DOHH2 (cell line): ENCODE measurements around the gene AMH.

Experiments
- H3F3A ChIP-seq: fragments of 200-600 bp; sonication (generic), shearing (Covaris generic); 2 replicates; pipeline ENCODE4 v1.6.0; 2016; ENCODE audit warnings: antibody characterized with exemption, mild to moderate bottlenecking; ENCODE audit not compliant: control insufficient read depth, insufficient read depth
- H3K27ac ChIP-seq: fragments of 200-600 bp; sonication (generic); 2 replicates; pipeline ENCODE4 v1.5.1; 2014; ENCODE audit warnings: low read depth, mild to moderate bottlenecking, low read length, moderate library complexity
- H3K27me3 ChIP-seq: fragments of 200-600 bp; sonication (generic); 2 replicates; pipeline ENCODE4 v1.6.1; 2014; ENCODE audit warnings: mild to moderate bottlenecking, low read length, mixed read lengths; ENCODE audit not compliant: control insufficient read depth
- H3K36me3 ChIP-seq: fragments of 200-600 bp; sonication (generic); 2 replicates; pipeline ENCODE4 v1.6.1; 2014; ENCODE audit warnings: mild to moderate bottlenecking, low read length, moderate library complexity, mixed read lengths; ENCODE audit not compliant: control insufficient read depth
- H3K4me1 ChIP-seq: fragments of 200-600 bp; sonication (generic); 2 replicates; pipeline ENCODE4 v1.6.1; 2014; ENCODE audit warnings: mild to moderate bottlenecking, low read length, mixed read lengths; ENCODE audit not compliant: control insufficient read depth
- H3K4me2 ChIP-seq: fragments of 200-600 bp; sonication (generic); 2 replicates; pipeline ENCODE4 v1.6.0; 2014; ENCODE audit warnings: mild to moderate bottlenecking, low read length, moderate library complexity
- H3K4me3 ChIP-seq: fragments of 200-600 bp; sonication (generic); 2 replicates; pipeline ENCODE4 v1.5.1; 2014; ENCODE audit warnings: mild to moderate bottlenecking, low read length, mixed read lengths
- H3K79me2 ChIP-seq: fragments of 200-600 bp; sonication (generic); 2 replicates; pipeline ENCODE4 v1.6.1; 2014; ENCODE audit warnings: mild to moderate bottlenecking, low read length, mixed read lengths; ENCODE audit not compliant: control insufficient read depth
- H3K9me2 ChIP-seq: fragments of 200-600 bp; sonication (generic); replicated peaks from 2 replicates; pipeline ENCODE4 v1.6.1; 2014; ENCODE audit warnings: mild to moderate bottlenecking, low read length, mixed read lengths; ENCODE audit not compliant: control insufficient read depth
- H3K9me3 ChIP-seq: fragments of 200-600 bp; sonication (generic); 2 replicates; pipeline ENCODE4 v1.6.1; 2014; ENCODE audit warnings: antibody characterized with exemption, low read length, mixed read lengths; ENCODE audit not compliant: control insufficient read depth, insufficient read depth
- H4K20me1 ChIP-seq: fragments of 200-600 bp; sonication (generic); 2 replicates; pipeline ENCODE4 v1.6.0; 2014; ENCODE audit warnings: low read depth, mild to moderate bottlenecking, antibody characterized with exemption, low read length, moderate library complexity; ENCODE audit not compliant: control insufficient read depth, insufficient read depth
- EZH2phosphoT487 ChIP-seq: fragments of 200-600 bp; sonication (generic); IDR thresholded peaks from 2 replicates; pipeline ENCODE4 v1.6.1; 2017; ENCODE audit warnings: borderline replicate concordance, mild to moderate bottlenecking, antibody characterized with exemption, low read length, moderate library complexity, mixed read lengths
- TF ChIP-seq, protein P1 (sequence below): fragments of 200-600 bp; sonication (generic); IDR thresholded peaks from one replicate; pipeline ENCODE4 v1.5.1; 2014; ENCODE audit warnings: antibody characterized with exemption, mild to moderate bottlenecking, low read depth, low read length; ENCODE audit not compliant: poor library complexity, severe bottlenecking

The AMH gene

DNA sequence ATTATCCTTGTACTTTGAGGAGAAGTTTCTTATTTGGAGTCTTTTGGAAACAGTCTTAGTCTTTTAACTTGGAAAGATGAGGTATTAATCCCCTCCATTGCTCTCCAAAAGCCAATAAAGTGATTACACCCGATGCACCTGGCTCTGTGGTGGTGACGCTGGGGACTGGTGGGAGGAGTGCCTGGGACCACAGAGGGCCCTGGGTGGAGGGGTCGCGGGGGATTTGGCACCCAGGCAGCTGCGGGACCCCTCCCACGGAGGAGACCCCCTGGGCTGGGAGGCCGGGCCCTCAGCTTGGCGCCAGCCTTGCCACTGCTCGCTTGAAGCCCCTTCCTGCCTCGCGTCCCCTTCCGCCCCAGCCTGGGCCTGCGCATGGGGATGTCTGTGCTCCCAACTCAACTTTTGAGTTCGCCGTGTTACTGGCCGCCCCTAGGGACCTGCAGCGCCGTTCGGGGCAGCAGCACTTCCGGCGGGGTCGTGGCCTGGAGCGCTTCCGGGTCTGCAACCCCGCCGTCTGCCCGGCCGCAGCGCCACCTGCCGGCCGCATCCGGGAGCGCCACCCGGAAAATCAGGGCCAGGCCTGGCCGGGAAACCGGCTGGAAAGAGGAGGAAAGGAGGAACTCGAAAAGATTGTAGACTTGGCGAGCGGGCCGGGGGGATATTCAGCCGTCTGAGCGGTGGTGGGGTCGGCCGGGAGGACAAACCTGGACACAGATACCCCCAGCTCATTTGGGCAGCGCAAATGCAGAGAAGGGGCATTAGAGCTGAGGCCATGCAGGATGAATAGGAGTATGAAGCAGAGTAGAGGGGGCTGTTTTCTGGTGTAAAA is 24.4 kb downstream of the AMH start:
- peak overlapping the region; percentile 85 for H3K27ac ChIP-seq
- H3K27me3 ChIP-seq: no peaks in the 10 kb centered on the region
- no peaks in the 10 kb centered on the region for H3K9me2 ChIP-seq
- peak overlapping the region; percentile 86 for H3K4me3 ChIP-seq
- H3K9me3 ChIP-seq: no peaks in the 10 kb centered on the region
- H3K4me1 ChIP-seq: peaks cover 25% of the 10 kb centered on the region
- peaks cover 58% of the 10 kb centered on the region for H3K79me2 ChIP-seq
- H3K4me2 ChIP-seq: peak overlapping the region; percentile 99
- H3F3A ChIP-seq: peaks cover 37% of the 10 kb centered on the region
- TF ChIP-seq, protein P1, sequence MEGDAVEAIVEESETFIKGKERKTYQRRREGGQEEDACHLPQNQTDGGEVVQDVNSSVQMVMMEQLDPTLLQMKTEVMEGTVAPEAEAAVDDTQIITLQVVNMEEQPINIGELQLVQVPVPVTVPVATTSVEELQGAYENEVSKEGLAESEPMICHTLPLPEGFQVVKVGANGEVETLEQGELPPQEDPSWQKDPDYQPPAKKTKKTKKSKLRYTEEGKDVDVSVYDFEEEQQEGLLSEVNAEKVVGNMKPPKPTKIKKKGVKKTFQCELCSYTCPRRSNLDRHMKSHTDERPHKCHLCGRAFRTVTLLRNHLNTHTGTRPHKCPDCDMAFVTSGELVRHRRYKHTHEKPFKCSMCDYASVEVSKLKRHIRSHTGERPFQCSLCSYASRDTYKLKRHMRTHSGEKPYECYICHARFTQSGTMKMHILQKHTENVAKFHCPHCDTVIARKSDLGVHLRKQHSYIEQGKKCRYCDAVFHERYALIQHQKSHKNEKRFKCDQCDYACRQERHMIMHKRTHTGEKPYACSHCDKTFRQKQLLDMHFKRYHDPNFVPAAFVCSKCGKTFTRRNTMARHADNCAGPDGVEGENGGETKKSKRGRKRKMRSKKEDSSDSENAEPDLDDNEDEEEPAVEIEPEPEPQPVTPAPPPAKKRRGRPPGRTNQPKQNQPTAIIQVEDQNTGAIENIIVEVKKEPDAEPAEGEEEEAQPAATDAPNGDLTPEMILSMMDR: peak; percentile 97
- TF ChIP-seq EZH2phosphoT487: no peak
- H4K20me1 ChIP-seq: peaks cover 24% of the 10 kb centered on the region
- peaks cover 57% of the 10 kb centered on the region for H3K36me3 ChIP-seq

DNA sequence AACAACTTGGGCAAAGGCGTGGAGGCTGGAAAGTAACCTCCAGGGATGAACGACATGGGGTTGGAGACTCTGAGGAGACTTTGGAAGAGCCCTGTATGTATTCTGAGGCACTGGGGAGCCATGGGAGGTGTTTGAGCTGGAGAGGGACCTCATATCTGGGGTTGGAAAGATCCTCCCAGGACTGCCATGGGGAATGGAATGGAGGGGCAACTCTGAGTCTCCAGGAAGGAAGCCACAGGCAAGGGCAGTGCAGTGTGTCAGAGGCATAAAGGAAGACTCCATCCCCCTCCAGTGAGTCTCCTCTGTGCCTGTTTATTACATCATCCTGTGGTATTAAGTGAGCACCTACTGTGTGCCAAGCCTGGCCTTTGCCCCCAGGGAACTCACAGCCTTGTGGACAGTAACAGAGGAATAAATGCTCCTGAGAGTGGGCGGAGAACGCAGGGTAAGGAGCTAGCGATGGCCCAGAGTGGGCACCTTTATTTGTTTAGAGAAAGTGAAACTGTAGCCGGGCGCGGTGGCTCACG is 25.1 kb downstream of the AMH start:
- Histone ChIP-seq H3K9me2 (no peaks in the 10 kb centered on the region), H3K27me3 (no peaks in the 10 kb centered on the region), H3K79me2 (peaks cover 54% of the 10 kb centered on the region), H3K36me3 (peaks cover 57% of the 10 kb centered on the region), H3K4me2 (peak overlapping the region; percentile 99), H3K27ac (0 out of 2 replicates have a peak overlapping the region, but pooled peaks have one; percentile 13), H3K9me3 (no peaks in the 10 kb centered on the region), H3F3A (peaks cover 35% of the 10 kb centered on the region), H3K4me3 (peak overlapping the region; percentile 86), H4K20me1 (peaks cover 24% of the 10 kb centered on the region), H3K4me1 (peaks cover 22% of the 10 kb centered on the region)
- no peak for TF ChIP-seq EZH2phosphoT487
- TF ChIP-seq, protein P1: no peak

DNA sequence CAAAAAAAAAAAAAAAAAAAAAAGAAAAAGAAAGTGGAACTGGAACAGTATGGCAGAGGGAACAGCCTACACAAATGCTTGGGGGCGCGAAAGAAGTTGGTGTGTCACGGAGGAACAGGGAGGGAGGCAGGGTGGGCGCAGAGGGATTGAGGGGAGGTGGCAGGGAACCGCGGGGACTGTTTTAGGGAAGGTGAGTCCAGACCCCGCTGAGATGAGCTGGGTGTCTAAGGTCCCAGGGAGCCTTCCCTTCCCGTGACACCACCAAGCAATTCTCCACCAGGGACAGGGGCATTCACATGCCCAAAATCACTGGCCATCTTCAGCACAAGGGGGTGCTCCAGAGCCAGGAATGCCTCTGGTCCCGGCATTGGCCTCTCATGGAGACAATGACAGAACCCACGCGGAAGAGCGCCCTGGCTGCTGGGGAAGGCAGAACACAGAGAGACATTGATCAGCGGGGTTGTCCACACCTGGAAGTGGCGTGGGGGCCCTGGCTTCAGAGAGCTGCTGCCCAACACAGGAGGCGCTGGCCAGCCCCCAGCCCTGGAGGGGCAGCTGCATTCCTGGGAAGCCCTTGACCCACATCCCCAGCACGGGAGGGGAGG is 25.9 kb downstream of the AMH start:
- Histone ChIP-seq H3K9me2 (no peaks in the 10 kb centered on the region), H3F3A (peaks cover 35% of the 10 kb centered on the region), H3K9me3 (no peaks in the 10 kb centered on the region), H4K20me1 (peaks cover 18% of the 10 kb centered on the region), H3K27ac (no peak overlapping the region), H3K79me2 (peaks cover 46% of the 10 kb centered on the region), H3K27me3 (no peaks in the 10 kb centered on the region), H3K36me3 (peaks cover 50% of the 10 kb centered on the region), H3K4me3 (no peak overlapping the region), H3K4me2 (no peak overlapping the region), H3K4me1 (peaks cover 22% of the 10 kb centered on the region)
- no peak for TF ChIP-seq EZH2phosphoT487
- TF ChIP-seq, protein P1: peak; percentile 43
